GM21390 (cell line): ENCODE data around the gene PHACTR1.

Experiments
- ATAC-seq: cut with Tn5 transposase; IDR thresholded peaks from one replicate; pipeline ENCODE4 v1.9.1; 2021; ENCODE audit not compliant: unreplicated experiment

Gene PHACTR1

DNA sequence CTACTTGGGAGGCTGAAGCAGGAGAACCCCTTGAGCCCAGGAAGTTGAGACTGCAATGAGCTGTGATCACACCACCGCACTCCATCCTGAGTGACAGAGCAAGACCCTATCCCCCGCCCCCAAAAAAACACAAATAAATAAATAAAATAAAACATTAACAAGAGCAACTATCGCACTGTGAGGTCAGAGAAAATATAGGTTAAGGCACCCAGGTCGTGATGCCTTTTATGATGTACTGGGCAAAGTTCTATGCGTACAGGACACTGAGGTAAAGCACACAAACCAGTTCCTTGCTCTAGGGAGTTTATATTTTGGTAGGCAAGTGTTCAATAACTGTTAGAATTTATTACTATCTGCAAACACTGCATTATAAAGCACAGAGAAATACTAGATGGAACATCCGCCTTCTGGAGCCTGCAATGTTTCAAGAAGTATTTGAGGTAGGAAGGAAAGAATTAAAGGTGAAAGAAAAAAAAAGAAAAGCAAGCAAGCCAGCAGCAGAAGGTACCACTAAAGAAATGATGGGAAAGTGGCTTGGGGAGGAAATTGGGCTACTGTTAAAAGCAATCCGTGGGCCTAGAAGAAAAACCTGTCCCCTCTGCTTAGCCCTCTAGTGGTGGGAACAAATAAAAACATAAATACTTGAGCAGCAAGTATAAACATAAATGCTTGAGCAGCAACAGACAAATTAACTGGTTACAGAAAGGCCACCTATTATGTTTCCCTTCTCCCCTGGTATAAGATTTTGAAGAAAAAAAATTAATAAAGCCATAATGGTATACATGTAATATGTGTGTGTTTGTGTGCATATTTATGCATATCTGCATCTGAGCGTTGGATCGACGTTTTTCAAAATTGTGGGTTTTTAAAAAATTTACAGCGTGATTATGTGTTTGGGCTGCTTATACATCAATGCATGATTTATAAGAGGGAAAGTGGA lies 128.0 kb downstream of the PHACTR1 start:
- ATAC-seq = no peak

DNA sequence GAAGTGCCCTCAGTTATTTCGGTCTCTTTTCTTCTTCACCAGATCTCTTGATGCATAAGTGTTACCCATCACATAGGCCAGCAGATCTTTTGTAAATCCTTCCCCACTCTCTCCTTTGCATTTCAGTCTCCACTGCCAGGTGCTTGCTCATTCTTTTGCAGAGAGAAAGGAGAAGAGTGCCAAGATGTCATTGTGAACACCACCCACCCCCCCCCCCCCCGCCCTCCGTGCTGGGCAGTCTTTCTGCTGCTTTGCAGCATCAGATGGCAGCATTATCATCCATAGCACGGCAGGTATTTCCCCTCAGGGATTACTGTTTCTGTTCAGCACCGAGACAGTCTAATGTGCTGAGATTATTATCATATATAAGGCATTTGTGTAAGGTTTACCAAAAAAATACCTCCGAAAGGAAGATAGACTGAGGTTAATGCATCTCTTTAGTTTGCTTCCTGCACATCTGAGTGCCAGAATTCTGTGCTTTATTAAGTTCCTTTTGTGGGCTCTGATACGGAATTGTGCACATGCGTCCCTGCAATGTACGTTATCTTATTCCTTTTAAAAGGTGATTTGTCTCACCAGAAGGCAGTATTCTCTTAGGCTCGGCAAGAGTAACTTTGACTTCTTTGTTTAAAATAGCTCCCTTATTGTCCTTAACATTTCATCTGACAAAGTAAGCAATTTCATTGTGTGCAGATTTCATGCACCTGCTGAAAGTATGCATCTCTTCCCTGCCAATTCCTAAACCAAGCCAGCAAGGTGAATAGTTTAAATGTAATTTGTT lies 128.8 kb downstream of the PHACTR1 start:
- no peak for ATAC-seq

DNA sequence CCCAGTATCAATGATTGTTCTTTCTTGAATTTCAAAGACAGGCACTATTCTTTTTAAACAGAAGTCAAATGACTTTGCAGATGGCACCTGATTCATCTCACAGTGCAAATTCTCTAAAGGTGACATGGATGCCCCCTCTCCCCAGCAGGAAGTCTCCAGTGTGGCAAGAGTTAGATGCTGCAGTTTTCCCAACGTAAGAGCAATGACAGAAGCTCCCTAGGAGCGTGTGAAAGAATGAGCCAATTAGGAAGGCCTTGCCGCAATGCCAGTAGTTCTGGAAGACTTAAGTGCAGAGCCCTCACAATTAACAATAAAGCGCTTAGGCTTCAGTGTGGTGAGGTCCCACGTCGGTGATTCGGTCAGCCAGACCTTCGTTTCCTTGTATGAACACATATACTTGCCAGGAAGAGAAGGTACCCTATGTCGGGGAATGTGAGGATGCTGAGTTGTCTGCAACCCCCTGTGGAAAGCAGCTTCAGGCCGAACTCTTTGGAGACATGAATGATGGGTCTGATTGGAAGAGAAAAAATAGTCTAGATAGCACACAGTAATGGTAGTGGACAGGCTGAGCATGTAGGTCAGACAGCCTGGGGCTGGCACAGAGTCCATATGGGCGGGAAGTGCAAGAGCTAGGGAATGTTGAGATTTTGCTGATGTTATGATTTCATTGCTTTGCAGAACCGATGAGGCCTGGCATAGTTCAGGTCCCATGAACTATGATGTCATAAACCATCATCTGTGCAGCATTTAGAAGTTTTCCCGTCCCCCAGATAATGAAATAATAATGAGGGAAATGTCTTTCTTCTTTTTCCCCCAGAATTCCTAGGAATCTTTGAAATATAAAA lies 132.6 kb downstream of the PHACTR1 start:
- no peak for ATAC-seq

DNA sequence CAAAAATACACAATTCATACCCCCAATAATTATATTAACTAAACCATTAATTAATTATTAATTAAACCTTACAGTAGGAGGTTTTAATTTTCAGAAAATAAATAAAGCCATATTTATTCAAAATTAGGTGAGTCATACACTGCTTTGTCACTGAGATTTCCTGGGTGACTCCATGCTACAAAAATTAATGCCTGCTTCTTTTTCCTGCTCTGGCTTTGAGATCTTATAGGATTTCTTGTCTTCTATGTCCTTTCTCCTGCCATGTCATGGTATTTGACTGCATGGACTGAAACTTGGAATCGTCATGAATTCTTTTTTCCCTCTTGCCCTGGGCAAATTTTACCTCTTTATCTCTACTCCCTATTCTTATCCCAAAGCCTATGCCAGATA lies 133.2 kb downstream of the PHACTR1 start:
- ATAC-seq = no peak

DNA sequence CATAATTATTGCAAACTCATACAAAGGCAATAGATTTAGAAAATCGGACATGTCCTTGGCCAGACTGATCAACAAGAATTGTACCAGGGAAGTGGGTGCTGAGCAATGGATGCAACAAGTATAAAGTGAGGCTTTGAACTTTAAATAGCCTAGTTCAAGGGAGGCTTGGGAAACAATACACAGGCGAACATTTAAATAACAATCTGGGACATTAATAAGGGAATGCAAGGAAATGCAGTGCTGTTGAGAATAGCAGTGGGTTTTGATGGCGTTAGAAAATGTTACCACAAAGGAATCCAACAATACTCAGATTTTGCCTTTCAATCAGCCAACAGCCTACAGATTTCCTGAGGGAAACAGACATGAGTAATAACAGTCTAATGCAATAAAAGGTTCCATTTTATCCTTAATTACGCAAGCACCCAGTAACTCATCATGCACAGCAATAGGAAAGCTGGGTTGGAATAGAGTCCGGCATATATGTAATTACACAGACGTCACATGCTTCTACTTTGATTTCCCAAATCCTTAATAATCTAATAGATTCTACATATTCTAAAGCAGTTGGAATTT lies 134.6 kb downstream of the PHACTR1 start:
- ATAC-seq = no peak

DNA sequence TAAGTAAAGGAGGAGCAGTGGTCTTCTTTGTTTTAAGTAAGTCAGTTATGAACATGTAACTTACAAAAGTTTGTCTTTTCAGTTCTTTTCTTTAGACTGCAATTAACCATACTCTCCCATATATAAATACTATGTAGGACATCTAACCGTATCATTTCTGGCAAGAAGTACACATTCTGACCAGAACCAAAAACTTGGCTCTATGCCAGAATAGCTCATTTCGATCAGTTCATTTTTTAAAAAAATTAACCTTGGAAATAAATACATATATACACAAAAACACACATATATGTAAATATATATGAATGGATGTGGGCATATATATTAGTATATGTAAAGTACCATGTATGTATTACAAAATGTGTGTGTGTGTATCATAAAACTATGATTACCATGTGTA lies 145.0 kb downstream of the PHACTR1 start:
- ATAC-seq = no peak

DNA sequence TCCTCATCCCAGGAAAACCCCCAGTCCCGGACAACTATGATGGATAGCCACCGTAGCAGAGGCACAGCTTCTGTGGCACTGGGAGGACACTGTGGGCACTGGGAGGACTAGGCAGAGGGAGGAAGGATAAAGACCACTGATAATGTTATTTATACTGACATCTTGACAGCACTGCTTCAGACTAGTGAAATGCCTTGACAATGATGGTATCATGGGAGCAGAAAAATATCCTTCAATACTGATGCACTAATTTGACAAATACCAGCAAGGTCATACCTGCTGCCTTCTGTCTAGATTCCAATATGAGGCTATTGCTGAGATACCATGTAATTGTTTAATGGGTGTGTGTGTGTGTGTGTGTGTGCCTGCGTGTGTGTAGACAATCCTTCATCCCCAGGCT lies 148.6 kb downstream of the PHACTR1 start:
- ATAC-seq = no peak

DNA sequence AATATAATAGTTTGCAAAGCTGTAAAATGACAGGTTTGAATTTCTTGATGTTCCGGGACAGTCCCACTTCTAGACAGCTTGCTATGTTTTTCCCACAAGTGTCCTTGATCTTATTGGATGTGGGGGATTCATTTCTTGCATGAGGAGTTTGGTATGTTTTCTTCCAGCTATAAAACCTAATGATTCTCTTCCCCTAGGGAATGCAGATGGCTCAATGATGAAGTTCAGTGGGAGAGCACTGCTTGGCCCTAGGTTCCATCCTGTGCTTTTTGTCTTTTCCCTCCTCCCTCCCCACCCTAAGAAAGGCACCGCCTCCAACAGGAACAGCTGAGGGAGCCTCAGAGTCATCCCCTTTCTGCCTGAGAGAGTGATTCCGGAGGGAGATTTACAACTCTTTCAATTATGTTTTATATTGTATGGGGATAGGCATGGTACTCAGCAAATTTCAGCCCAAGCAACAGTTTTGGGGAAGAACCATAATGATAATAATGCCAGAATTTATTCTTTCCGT lies 149.2 kb downstream of the PHACTR1 start:
- no peak for ATAC-seq

DNA sequence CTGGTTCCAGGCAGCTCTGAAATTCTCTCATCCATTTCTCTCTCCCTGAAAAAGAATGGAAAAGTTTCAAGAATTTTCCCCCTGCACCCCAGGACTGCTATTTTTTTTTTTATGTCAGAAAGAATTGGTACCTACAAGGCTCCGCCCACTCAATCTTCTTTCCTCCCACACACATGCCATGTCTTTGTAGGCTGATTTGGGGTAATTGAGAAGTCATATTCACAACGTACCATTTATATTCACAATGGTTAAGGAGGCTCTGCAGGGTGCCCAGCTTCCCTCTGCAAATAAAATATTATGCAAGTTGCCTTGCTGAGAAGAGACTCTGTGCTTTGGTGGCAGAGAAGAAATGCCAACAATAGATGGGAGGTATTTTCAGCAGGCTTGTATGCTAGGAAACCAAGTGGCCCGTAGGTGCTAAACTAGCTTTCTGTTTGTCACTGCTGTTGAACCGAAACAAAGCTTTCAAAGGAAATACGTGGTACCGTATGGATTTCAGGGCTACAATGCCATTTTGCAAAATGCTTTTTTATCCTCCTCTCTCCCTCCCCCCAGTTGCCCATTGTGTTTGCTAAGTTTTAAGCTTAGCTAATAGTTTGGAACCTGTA lies 150.0 kb downstream of the PHACTR1 start:
- no peak for ATAC-seq

DNA sequence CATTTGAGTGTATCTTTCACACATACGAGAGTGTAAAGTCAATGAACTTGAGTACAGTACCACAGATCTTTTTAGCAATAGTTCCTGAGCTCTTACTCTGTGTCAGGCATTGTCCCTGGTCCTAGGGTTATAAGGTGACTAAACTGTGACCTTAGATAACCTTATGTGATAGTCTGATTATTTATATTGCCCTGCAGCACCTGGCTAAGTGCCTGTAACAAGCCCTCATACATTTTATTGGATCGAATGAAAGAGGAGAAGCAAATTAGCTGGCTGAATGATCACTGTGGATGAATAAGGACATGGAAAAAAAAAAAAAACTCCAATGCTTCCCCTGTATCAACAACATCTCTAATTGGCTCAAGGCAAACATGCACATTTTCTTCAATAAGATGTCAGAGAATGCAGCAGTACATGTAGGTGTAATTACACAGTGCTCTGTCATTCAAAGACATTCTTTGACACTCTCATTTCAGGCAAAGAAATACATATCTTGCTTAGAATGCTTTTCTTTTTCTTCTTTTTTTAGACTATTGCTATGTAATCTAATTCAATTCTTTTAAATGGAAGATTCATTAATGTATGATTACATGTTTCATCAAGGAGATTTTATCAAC lies 153.4 kb downstream of the PHACTR1 start:
- ATAC-seq = no peak

DNA sequence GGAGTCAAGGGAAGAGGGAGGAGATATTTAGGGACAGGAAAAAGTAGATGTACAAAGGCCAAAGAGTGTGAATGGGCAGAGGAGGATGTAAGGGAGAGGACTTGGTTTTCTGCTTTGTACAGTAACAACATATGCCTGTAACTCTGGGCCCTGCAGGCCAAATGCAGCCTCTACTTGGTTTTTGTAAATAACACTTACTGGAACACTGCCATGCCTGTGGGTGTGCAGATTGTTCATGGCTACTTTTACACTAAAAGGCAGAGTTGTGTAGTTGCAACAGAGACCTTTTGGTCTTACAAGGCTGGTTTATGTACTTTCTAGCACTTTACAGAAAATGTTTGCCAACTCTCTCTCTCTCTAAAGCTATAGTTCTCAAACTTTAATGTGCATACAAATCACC lies 157.1 kb downstream of the PHACTR1 start:
- ATAC-seq = no peak

DNA sequence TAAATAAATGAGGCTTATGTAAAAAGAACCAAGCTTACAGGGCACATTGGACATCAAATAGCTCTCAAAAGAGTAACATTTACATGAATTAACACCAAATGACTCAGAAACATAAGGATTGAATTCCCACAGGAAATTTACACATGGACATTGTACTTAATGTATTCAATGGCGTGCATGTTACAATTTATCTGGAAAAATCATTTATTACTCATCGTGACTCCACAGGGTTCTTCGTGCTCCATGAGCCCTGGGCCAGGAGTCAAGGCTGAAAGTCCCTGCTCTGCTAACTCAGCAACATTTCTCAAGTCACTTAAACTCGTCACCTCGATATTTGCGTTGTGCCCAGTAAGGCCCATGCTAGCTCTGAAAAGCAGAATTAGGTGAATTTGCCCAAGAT lies 158.5 kb downstream of the PHACTR1 start:
- no peak for ATAC-seq

DNA sequence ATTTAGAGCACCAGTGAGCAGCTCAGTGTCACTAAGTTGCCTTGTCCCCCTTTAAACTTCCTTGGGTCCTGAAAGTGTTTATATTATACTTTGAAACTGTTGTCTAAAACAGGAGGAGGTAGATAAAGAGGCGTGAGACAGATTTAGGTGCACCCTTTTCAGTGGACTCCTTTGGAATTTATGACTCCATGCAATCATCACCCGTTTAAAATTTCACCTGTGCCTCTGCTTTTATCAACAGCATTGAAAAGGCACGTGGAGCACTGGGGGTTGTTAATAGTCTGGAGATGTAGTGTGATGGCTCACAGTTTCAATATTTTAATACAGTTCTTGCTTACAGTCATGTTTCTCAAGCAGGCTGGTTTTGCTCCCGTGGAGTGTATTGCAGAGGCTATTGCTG lies 162.2 kb downstream of the PHACTR1 start:
- ATAC-seq = no peak

DNA sequence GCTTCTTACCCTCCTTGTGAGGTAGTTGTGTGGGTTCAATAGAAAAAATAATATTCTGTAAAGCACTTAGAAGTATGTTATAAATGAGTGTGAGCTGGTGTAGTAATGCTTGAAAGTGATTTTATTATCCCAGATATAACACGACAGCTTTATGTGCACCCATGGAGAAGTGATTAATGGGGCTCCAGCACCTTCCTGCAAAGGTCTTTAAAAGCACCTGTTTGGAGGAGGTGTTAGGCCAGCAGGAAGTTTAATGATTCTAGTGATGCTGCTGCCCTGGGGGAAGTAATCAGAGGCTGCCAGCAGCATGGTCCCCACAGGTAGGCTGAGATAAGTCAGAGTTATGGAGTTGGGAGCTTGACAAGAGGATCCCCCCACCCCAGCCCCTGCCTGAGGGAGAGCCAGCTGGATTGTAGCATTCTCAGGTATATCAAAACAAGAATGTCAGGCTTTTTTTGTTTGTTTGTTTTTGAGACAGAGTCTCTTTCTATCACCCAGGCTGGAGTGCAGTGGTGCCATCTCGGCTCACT lies 166.3 kb downstream of the PHACTR1 start:
- ATAC-seq = no peak

DNA sequence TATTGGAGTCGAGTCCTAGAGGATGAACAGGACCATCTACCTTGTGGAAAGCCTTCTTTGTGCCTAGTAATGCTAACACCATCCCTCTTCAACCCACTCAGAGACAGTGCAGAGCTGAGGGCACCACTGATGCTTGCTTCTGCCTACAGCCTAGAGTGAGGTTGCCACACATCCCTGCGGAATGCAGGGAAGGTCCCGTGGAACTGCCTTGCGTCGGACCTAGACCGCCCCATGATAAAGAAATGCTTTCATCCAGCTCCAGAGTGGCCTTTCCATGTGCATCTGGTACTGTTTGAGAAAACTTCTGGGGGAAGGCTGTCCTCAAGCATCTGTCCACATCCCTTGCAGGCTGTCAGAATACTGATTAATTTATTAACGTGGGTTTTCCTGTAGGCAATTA lies 168.4 kb downstream of the PHACTR1 start:
- no peak for ATAC-seq

DNA sequence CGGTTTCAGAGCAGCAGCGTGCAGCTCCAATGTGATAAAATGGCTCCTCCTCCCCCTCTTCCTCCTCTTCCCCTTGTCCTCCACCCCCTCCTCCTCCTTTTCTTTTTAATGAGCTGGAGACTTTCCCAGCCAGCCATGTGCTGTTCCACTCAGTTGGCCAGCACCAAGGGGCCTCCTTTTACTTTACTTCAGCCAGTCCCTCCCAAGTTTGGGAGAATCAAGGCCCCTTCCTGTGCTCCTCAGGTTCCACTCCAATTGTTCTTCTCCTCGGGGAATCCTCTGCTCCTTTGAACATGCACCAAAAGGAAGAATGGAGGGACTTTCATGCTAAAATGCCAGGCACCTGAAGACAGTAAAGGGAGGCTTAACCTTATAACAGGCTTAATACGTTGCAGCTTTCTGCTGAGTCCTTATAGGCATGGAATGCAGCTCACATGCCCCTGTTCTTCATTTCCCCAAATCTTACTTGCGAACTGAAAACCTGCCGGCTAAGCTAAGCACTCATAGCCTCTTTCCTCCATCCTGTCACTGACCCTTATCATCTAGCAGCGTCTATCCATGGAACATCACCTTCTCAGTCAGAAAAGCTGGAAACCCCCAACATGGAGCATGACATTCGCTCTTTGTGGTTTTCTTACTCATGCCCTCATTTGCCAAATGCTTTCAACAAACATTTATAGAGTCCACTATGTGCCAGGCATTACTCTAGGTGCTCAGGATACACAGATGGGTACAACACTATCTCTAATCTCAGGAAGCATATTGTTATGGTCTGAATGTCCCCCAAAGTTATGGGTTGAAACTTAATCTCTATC lies 170.6 kb downstream of the PHACTR1 start:
- ATAC-seq = no peak

DNA sequence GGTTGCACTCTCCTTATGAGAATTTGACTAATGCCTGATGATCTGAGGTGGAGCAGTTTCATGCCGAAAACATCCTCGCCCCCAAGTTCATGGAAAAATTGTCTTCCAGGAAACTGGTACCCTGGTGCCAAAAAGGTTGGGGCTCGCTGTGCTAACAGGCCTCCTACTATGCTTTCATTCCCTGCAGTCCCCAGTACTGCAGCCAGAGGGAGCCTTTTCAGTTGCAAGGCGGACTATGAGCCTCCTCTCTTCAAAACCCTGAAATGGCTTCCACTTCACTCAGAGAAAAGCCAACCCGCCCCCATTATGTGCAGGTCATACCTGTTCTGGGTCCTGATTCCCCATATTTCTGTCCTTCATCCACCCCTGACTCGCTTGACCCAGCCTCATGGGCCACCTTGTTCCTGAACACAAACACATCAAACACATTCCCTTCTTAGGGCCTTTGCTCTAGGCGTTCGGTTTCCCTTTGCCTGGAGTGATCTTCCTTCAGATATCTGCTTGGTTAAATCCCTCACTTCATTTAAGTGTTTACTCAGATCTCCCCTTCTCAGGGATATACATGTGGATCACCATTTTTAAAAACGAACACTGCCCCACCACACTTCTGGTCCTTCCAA lies 173.7 kb downstream of the PHACTR1 start:
- ATAC-seq = no peak

DNA sequence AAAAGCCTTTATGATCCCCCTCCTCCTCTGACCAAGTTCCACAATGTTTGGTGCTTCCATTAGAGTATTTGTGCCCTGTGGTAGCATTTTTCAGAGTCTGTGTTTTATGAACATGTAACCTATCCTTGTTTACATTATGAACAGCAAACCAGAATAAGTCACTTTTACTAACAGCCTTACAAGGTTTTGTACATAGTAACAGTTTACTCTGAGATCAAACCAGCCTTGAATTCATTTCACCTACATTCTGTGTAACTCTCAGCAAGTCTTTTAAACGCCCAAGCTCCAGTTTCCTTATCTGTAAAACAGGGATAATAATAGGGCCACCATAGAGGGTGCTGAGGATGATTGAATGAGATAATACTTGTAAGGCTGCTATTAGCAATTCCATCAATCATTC lies 175.0 kb downstream of the PHACTR1 start:
- no peak for ATAC-seq
